Stimulated activated CD4-positive, alpha-beta T cell treated with anti-CD3 and anti-CD28 coated beads, Interleukin-4, amount 100 ng/mL, for 48 hours (primary cell): ENCODE data around the gene IRAK3.
"Not testable (repeated sequence)": the region's sequence is repeated elsewhere in the genome, so short reads cannot be mapped to it uniquely, and the experiment has no call there.

Source experiments
- DNase-seq, 2 donors: peaks; one replicate each; pipeline ENCODE4 v3.0.0-alpha.2; 2020; ENCODE audit warnings: low read depth in 2 of 2

IRAK3 gene

DNA sequence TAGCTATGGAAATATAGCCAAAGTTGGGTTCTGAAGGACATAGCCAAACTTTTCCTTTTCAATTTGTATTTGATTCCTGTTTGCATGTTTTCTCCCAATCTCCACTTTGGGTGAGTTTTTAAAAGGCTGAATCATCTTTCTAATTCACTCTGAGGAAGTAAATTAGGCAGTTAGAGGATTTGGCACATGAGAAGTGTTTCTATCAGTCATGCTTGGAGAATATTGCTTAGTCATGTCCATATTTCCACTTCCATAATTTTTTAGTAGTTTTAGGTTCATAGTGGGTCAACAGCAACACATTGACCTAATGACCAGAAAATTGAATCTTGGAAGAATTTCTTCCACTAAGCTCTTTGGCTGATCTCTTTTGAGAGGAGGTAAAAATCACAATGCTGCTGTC, 21.8 kb downstream of the IRAK3 start:
- no peak for DNase-seq

DNA sequence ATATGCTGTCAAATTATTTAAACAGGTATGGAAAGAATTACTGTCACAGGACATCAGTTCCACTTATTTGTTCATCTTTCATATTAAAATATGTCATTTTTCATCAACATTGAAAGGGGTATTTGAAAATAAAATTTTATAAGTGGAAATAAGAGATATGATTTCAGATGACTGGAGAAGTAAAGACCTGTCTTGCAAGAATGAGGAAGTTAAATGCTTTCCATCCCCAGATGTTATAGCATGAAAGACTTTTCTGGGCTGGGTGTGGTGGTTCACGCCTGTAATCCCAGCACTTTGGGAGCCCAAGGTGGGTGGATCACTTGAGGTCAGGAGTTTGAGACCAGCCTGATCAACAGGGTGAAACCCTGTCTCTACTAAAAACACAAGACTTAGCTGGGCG, 22.6 kb downstream of the IRAK3 start:
- not testable (repeated sequence) for DNase-seq

DNA sequence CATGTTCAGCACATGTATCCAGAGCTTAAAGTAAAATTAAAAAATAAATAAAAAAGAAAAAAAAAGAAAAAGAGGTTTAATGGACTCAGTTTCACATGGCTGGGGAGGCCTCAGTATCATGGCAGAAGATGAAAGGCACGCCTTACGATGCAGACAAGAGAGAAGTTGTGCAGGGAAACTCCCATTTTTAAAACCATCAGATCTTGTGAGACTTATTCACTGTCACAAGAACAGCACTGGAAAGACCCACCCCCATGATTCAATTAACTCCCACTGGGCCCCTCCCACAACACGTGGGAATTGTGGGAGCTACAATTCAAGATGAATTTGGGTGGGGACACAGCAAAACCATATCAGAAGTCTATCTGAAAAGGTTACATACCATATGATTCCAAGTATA, 24.0 kb downstream of the IRAK3 start:
- not testable (repeated sequence) for DNase-seq

DNA sequence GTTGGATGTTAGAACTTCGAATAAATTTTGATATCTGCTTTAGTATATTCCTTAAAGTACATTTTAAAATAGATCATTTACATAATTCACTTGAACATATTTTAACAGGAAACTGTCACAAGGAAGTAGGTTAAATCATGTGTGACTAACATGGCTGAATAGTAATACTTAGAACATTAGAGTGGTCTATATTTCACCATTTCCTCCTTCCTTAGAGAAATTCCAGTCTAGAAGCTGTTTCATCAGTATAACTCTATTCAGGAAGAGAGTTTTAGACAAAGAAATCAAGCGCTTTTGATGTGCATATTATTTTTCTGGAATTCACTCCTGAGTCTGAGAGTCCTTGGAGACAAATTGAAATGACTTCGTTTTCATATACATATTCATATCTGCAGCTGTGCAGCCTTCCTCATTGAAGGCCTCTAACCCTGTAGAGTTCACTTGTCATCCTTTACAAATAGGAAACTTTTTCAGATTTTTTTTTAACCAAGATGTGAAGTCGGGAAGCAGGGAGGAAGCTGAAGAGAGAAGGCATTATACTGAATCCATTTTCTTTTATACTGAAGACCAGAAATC, 28.4 kb downstream of the IRAK3 start:
- no peak for DNase-seq

- DNase-seq, result no peak
Measured at GRCh38 chr12:66228462-66228861, 39.4 kb downstream of the IRAK3 start.

DNA sequence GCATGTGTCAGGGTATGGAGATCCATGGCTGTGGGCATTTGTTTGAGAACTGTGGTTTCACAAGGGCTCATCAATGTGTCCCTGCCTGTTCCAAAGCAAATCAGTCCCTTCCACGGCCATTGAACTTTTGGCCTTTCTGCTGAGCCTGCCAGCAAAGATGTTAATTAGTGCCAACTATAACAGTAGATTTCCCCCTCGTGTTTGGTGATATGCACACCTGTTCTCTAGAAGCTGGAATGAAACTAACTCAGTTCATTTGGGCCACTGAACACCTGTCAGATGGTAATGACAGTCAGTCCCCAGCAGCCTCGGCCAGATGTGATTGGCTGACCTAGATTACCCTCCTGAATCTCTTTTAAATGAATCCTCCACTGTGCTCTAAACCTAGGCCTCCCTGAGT, 43.2 kb downstream of the IRAK3 start:
- DNase-seq, result no peak

DNA sequence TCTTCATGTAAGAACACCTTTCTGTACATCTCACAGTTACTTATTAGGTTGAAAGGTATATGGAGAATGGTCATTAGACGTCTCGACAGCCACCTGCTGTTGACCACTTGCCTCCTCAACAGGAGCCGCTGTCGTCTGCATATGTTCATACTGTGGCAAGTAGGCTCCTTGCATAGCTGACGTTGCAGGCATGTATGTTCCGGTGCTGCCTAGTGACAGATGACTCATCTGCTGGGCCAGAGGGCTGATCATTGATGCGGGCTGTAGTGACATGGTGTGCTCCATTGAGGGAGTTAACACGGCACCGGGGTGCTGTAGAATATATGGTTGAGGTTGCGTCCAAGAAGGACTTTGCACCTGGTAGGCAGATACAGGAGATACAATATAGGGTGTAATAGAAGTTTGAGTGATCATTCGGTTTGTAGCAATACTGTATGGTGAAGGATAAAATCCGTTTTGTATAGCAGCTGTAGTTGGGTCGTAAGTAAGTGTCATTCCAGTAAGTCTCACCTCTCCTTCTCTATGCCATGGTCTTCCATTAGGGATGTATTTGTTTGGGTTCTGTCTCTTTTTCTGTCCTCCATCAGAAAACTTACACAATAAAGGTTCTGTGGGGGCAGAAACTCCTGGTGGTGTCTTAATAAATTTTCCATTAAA, 45.2 kb downstream of the IRAK3 start:
- DNase-seq, result not testable (repeated sequence)

DNA sequence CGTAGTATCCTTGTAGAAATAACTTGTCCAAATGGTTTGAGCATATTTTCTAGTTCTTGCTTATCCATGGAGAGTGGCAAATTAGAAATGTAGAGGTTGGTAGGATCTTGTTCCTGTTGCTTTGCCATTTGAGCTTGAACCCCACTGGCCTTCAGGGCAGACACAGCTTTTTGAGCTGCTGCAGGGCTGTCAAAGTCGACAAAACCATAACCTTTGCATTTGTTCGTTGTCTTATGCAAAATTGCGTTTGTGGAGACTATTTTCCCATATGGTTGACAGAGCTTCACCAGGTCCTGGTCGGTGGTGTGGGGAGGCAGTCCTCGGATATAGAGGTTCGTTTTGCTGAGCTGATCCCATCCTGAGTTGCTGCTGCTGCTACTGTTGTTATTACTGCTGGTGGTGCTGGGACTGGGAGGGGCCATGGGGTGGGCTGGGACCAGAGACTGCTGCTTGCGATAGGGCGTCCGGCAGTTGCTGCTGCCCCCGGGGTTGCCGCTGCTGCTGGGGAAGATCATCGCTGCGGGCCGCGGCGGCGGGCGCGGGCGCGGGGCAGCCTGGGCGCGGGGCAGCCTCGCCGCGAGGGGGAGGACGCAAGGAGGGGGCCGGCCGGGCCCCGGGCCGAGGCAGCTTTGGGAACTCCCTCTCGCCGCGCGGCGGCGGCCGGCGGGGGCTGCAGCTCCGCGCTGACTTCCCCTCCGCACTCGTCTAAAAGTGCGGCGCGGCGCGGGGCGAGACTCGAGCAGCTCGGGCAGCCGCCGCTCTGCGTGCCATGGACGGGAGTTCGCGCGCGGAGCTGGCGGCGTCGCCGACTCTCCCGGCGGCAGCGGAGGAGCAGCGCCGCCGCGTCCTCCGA, 46.0 kb downstream of the IRAK3 start:
- peak; percentile 4 to 13 for DNase-seq

DNA sequence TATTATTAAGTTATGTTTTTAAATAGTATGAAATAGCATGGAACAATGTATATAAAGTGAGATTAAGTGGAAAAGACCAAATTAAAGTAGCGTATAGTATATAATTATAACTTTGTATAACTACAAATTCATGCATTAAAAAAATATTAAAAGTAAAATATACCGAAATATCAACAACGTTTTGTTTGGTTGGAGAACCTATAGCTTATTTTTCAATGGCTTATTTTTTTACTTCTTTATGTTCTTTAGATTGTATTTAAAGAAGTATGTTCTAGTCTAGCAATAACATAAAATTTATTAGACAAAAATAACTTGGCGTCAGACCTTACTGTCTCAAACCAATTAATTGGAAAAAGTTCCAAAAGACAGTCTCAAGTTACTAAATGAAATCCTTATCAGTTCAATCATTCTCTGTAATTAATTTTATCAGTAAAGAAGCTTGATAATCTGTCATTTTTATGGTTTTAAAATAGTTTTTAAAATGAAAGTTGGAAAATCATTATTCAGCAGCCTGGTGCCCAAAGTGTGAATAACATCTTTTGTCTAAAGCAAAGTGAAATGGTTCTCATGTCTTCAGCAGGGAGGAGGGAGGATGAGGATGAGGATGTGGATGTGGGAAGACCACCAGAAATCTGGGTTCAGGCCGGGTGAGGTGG, 46.7 kb downstream of the IRAK3 start:
- DNase-seq, result no peak

DNA sequence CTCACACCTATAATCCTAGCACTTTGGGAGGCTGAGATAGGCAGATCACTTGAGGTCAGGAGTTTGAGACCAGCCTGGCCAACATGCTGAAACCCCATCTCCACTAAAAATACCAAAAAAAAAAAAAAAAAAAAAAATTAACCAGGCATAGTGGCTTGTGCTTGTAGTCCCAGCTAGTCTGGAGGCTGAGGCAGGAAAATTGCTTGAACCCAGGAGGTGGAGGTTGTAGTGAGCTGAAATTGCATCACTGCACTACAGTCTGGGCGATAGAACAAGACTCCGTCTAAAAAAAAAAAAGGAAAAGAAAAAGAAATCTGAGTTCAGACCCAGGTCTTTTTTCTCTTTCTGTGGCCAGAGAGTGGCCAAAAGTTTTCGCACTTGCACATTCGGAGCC, 47.3 kb downstream of the IRAK3 start:
- not testable (repeated sequence) for DNase-seq

- no peak for DNase-seq
Measured at GRCh38 chr12:66236969-66237368, 48.0 kb downstream of the IRAK3 start.

- no peak for DNase-seq
Measured at GRCh38 chr12:66237505-66238175, 48.6 kb downstream of the IRAK3 start.

- DNase-seq, result no peak
Measured at GRCh38 chr12:66239295-66239694, 50.3 kb downstream of the IRAK3 start.

DNA sequence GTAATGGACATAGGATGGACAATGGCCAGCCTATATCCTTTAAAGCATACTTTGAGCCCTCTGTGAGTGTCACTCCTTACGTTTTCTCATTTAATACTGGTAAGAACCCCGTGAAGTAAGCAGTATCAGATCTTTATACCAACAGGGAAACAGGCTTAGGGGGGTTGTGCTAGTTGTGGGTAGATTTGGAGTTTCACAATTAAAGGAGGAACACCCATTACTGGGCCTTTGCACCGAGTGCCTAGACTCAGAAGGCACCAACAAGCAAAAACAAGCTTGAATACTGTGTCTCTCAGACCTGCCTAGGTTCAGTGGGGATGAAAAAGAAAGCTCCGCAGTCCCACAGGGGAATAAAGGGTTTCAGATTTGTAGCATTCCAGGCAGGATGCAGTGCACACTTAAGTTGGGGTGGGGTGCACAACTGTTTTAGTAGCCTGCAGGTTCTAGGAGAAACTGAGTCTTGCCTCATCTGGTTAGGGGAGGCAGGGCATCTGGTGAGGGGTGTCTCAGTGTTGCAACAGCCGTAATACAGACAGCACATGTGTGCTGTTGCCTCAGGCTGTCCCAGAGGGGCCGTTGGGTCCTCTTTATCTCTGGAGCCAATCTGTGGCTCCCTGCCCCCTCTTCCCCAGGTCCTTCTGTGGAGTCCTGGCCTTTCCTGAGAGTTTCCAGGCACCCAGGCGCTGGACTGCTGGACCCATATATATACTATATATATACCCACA, 51.2 kb downstream of the IRAK3 start:
- no peak for DNase-seq

- DNase-seq, result no peak
Measured at GRCh38 chr12:66241061-66242043, 52.3 kb downstream of the IRAK3 start.

- DNase-seq, result no peak
Measured at GRCh38 chr12:66242311-66242710, 53.3 kb downstream of the IRAK3 start.

DNA sequence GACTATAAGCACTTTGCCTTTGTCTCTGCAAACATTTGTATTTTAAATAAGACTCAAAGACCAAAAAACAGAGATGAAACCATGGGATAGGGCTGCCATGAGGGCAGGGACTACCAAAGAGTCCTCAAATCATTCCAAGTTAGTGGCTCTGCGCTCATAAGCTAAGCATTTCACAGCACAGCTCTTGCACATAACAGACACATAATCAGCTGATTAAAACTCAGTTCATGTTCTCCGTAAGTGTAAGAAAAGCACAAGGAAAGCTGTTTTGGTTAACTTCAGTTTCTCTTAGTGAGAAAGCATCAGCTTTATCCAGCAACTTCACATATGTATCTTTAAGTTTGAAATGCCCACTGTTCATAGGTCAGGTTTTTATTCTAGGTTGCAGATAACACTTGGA, 54.9 kb downstream of the IRAK3 start:
- DNase-seq, result no peak

DNA sequence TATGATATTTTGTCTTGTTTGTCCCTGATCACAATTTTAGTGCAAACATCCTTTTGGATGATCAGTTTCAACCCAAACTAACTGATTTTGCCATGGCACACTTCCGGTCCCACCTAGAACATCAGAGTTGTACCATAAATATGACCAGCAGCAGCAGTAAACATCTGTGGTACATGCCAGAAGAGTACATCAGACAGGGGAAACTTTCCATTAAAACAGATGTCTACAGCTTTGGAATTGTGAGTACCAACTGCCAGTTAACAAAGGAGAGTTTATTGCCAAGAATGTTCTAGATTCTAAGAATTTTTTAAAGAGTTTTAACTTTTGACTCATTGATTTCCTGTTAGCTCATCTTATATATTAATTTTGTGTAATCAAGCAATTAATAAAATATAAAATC, 55.4 kb downstream of the IRAK3 start:
- DNase-seq, result no peak

- DNase-seq, result no peak
Measured at GRCh38 chr12:66247741-66248140, 58.7 kb downstream of the IRAK3 start.

DNA sequence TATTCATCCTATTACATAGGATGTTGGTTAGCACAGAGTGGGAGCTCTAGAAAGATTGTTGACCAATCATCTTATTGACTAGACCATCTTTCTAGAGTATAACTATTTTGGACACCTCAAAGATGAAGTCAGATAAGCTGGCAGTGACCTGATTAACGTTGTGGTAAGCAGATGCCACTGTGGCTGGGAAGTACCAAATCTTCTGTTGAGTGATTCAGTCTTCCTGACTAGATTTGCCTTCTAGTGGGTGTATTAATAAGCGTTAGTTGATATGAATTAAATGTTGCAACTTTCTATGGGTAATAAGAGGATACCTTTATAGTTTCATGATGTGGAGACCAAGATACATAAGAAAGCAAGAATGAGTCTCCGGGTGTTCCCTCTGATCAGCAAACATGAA, 62.0 kb downstream of the IRAK3 start:
- no peak for DNase-seq
